Measurements from ENCODE around the gene ATP2B2. TPM values are rescaled to one million over a fixed set of nuclear protein-coding genes. Genes with fewer than 3 reads are reported as not detected.

The ATP2B2 gene
- polyA plus RNA-seq, 1 experiment: not detected

GRCh38 chr3:10548992-10549391, 43.6 kb upstream of the ATP2B2 start:
- Histone ChIP-seq H3K36me3 (ENCODE audit: control insufficient read depth, insufficient read depth, low read length) (no peaks in the 10 kb centered on the region), H3K4me3 (ENCODE audit: low read depth, low read length) (no peak overlapping the region), H3K27me3 (ENCODE audit: control insufficient read depth, insufficient read depth, low read length) (no peaks in the 10 kb centered on the region)
- no peak for DNase-seq (ENCODE audit: low read depth)
- ChIA-PET POLR2A (no interaction called here), CTCF (no interaction called here)
- TF ChIP-seq CTCF (IDR thresholded peaks at IDR 0.05; ENCODE audit: insufficient read depth, low read depth, low read length): no peak

- Histone ChIP-seq H3K4me3 (ENCODE audit: low read depth, low read length) (no peak overlapping the region), H3K27me3 (ENCODE audit: control insufficient read depth, insufficient read depth, low read length) (no peaks in the 10 kb centered on the region), H3K36me3 (ENCODE audit: control insufficient read depth, insufficient read depth, low read length) (no peaks in the 10 kb centered on the region)
- DNase-seq (ENCODE audit: low read depth): no peak
- ChIA-PET POLR2A (no interaction called here), CTCF (no interaction called here)
- TF ChIP-seq CTCF (IDR thresholded peaks at IDR 0.05; ENCODE audit: insufficient read depth, low read depth, low read length): no peak
These were observed 42.7 kb upstream of the ATP2B2 start for GRCh38 chr3:10547841-10548783.

- Histone ChIP-seq H3K4me3 (ENCODE audit: low read depth, low read length) (no peak overlapping the region), H3K27me3 (ENCODE audit: control insufficient read depth, insufficient read depth, low read length) (no peaks in the 10 kb centered on the region), H3K36me3 (ENCODE audit: control insufficient read depth, insufficient read depth, low read length) (no peaks in the 10 kb centered on the region)
- no peak for DNase-seq (ENCODE audit: low read depth)
- ChIA-PET CTCF (no interaction called here), POLR2A (no interaction called here)
- no peak for TF ChIP-seq CTCF (IDR thresholded peaks at IDR 0.05; ENCODE audit: insufficient read depth, low read depth, low read length)
These were observed 42.0 kb upstream of the ATP2B2 start for GRCh38 chr3:10547413-10547812.

- ChIA-PET CTCF (no interaction called here), POLR2A (no interaction called here)
- Histone ChIP-seq H3K4me3 (ENCODE audit: low read depth, low read length) (no peak overlapping the region), H3K36me3 (ENCODE audit: control insufficient read depth, insufficient read depth, low read length) (no peaks in the 10 kb centered on the region), H3K27me3 (ENCODE audit: control insufficient read depth, insufficient read depth, low read length) (no peaks in the 10 kb centered on the region)
- TF ChIP-seq CTCF (IDR thresholded peaks at IDR 0.05; ENCODE audit: insufficient read depth, low read depth, low read length): no peak
- no peak for DNase-seq (ENCODE audit: low read depth)
These were observed 41.5 kb upstream of the ATP2B2 start for GRCh38 chr3:10546820-10547263.

DNA sequence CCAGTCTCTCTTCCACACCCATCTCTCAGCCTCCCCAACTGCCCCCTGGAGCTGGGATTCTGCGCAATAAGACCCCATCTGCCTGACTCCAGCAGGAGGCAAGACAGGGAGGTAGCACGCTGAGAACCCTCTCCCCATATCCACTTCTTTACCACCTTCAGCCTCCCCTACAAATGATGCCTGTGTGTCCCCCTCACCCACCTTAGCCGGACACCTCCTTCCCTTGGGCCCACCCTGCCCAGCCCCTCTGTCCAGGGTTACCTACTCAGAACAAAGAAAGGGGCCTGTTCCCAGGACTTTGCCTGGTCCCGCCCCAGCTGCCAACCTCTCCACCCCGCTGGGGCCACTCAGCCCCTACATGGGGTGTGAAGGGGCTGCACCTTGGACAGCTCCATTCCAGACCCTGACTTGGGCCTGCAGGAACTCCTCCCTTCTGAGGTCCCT, 40.8 kb upstream of the ATP2B2 start:
- no peak for TF ChIP-seq CTCF (IDR thresholded peaks at IDR 0.05; ENCODE audit: insufficient read depth, low read depth, low read length)
- no peak for DNase-seq (ENCODE audit: low read depth)
- Histone ChIP-seq H3K4me3 (ENCODE audit: low read depth, low read length) (no peak overlapping the region), H3K27me3 (ENCODE audit: control insufficient read depth, insufficient read depth, low read length) (no peaks in the 10 kb centered on the region), H3K36me3 (ENCODE audit: control insufficient read depth, insufficient read depth, low read length) (no peaks in the 10 kb centered on the region)
- ChIA-PET CTCF (no interaction called here), POLR2A (no interaction called here)

Data from BJ (cell line).